Liver (tissue), 3 donors: ENCODE data around the gene LNPK.

Experiments used
- ATF3 ChIP-seq: IDR thresholded peaks from 2 replicates; pipeline ENCODE4 v1.6.1; 2016; ENCODE audit warnings: antibody characterized with exemption
- CTCF ChIP-seq: fragments of 150-350 bp; IDR thresholded peaks from 2 replicates; pipeline ENCODE4 v1.5.1; 2017; ENCODE audit warnings: improper control_type of control experiment, low read depth, low read length; ENCODE audit not compliant: missing input control
- FOXA1 ChIP-seq: IDR thresholded peaks from 2 replicates; pipeline ENCODE4 v1.6.1; 2016; ENCODE audit warnings: antibody characterized with exemption
- GABPA ChIP-seq, 2 donors: IDR thresholded peaks in 1 of 2; conservative IDR thresholded peaks in 1 of 2; 2 replicates each; pipeline ENCODE4 v1.6.1; 2016; ENCODE audit warnings: antibody characterized with exemption in 2 of 2, mild to moderate bottlenecking in 1 of 2, moderate library complexity in 1 of 2
- HNF4A ChIP-seq, 2 donors: conservative IDR thresholded peaks; 2 replicates each; pipeline ENCODE4 v1.6.1; 2016; ENCODE audit warnings: antibody characterized with exemption in 2 of 2, mild to moderate bottlenecking in 2 of 2
- HNF4G ChIP-seq: IDR thresholded peaks from 2 replicates; pipeline ENCODE4 v1.6.1; 2016; ENCODE audit warnings: antibody characterized with exemption
- JUND ChIP-seq, 2 donors: IDR thresholded peaks; 2 replicates each; pipeline ENCODE4 v1.6.1; 2016; ENCODE audit warnings: antibody characterized with exemption in 2 of 2
- RXRA ChIP-seq, 2 donors: IDR thresholded peaks; 2 replicates each; pipeline ENCODE4 v1.6.1; 2017 to 2018; ENCODE audit warnings: antibody characterized with exemption in 2 of 2, mild to moderate bottlenecking in 1 of 2
- SP1 ChIP-seq: IDR thresholded peaks from 2 replicates; pipeline ENCODE4 v1.6.1; 2018; ENCODE audit warnings: antibody characterized with exemption, mild to moderate bottlenecking
- TAF1 ChIP-seq: conservative IDR thresholded peaks from 2 replicates; pipeline ENCODE4 v1.6.1; 2016; ENCODE audit warnings: antibody characterized with exemption, mild to moderate bottlenecking
- YY1 ChIP-seq: IDR thresholded peaks from 2 replicates; pipeline ENCODE4 v1.6.1; 2016; ENCODE audit warnings: antibody characterized with exemption, mild to moderate bottlenecking
- donor health status: healthy.
- donor health status: healthy.

GRCh38 chr2:175999283-175999819 is 2.7 kb downstream of the LNPK start:
- TF ChIP-seq CTCF (no peak), RXRA (IDR thresholded peaks at IDR 0.05) (peak; percentile 18 to 27), YY1 (no peak), TAF1 (no peak), HNF4G (no peak), ATF3 (no peak), SP1 (no peak), GABPA (IDR thresholded peaks at IDR 0.05 in 1 of 2, conservative IDR thresholded peaks at IDR 0.05 in 1 of 2) (no peak), HNF4A (conservative IDR thresholded peaks at IDR 0.05) (no peak), JUND (IDR thresholded peaks at IDR 0.05) (no peak), FOXA1 (no peak)
